B cell (primary cell): ENCODE results near the gene PARD6A.
A peak's percentile ranks its signal among the peaks of the same experiment; 100 is the strongest.

Experiments
- EZH2 ChIP-seq: IDR thresholded peaks from 2 replicates; pipeline ENCODE4 v1.6.1; 2012; ENCODE audit warnings: borderline replicate concordance, low read depth, mild to moderate bottlenecking, moderate library complexity, low read length; ENCODE audit not compliant: insufficient read depth, poor library complexity, severe bottlenecking
- TF ChIP-seq, protein P1 (sequence below): fragments of 200-600 bp; IDR thresholded peaks from one replicate; pipeline ENCODE4 v1.8.0; 2022; ENCODE audit warnings: antibody characterized with exemption, mild to moderate bottlenecking

DNA sequence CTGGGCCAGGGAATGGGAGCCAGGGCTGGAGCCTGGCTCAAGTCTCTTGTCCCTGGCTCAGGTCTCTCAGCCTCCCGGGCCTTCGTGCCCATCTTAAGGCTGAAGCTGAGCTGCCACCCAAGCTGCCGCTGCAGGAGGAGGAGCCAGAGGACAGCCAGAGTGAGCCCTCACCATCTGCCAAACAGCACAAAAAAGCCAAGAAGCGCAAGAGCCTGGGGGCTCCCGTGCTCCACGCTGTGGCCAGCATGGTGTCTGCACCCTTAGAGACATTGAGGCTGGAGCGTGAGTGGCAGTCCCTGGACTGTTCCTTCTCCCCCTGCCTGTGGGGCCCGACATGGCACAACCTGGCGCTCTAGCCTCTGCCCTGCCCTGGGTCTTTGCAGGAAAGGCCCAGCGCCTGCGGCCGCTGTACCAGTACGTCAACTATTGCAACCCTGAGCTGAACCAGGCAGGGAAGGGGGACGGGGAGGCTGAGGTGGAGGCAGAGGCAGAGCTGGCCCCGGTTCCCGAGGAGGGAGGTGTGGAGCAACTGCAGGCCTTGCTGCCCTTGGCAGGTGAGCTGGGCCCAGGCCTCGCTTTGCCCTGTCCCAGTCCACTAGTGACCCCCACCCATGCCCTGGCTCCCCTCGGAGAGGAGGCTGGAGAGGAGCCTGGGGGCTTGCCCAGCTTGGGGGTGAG is 7.2 kb downstream of the PARD6A start:
- TF ChIP-seq, protein P1, sequence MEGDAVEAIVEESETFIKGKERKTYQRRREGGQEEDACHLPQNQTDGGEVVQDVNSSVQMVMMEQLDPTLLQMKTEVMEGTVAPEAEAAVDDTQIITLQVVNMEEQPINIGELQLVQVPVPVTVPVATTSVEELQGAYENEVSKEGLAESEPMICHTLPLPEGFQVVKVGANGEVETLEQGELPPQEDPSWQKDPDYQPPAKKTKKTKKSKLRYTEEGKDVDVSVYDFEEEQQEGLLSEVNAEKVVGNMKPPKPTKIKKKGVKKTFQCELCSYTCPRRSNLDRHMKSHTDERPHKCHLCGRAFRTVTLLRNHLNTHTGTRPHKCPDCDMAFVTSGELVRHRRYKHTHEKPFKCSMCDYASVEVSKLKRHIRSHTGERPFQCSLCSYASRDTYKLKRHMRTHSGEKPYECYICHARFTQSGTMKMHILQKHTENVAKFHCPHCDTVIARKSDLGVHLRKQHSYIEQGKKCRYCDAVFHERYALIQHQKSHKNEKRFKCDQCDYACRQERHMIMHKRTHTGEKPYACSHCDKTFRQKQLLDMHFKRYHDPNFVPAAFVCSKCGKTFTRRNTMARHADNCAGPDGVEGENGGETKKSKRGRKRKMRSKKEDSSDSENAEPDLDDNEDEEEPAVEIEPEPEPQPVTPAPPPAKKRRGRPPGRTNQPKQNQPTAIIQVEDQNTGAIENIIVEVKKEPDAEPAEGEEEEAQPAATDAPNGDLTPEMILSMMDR = peak; percentile 75
- TF ChIP-seq EZH2 = no peak
